Measurements from ENCODE around the gene CNDP2.

The CNDP2 gene

GRCh38 chr18:74497778-74498177 is 1.6 kb downstream of the CNDP2 start:
- peak overlapping the region; percentile 95 for H3K27ac ChIP-seq (ENCODE audit: low read depth, low read length, poor library complexity, severe bottlenecking)
- TF ChIP-seq EZH2 (IDR thresholded peaks at IDR 0.05; ENCODE audit: borderline replicate concordance, low read length): no peak
- TF ChIP-seq, protein P1, sequence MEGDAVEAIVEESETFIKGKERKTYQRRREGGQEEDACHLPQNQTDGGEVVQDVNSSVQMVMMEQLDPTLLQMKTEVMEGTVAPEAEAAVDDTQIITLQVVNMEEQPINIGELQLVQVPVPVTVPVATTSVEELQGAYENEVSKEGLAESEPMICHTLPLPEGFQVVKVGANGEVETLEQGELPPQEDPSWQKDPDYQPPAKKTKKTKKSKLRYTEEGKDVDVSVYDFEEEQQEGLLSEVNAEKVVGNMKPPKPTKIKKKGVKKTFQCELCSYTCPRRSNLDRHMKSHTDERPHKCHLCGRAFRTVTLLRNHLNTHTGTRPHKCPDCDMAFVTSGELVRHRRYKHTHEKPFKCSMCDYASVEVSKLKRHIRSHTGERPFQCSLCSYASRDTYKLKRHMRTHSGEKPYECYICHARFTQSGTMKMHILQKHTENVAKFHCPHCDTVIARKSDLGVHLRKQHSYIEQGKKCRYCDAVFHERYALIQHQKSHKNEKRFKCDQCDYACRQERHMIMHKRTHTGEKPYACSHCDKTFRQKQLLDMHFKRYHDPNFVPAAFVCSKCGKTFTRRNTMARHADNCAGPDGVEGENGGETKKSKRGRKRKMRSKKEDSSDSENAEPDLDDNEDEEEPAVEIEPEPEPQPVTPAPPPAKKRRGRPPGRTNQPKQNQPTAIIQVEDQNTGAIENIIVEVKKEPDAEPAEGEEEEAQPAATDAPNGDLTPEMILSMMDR (IDR thresholded peaks at IDR 0.05; ENCODE audit: low read length): no peak
- peak overlapping the region; percentile 87 for H3K4me3 ChIP-seq (ENCODE audit: low read depth, low read length, poor library complexity, severe bottlenecking)
- no peaks in the 10 kb centered on the region for H3K27me3 ChIP-seq (ENCODE audit: insufficient read depth, low read length)
- no peaks in the 10 kb centered on the region for H4K20me1 ChIP-seq (ENCODE audit: insufficient read depth, low read length)
- peaks cover 6% of the 10 kb centered on the region; the same call in 1 of the 2 replicates for H3K79me2 ChIP-seq (ENCODE audit: insufficient read depth, low read length)
- H3K9me2 ChIP-seq (ENCODE audit: low read depth, low read length): no peaks in the 10 kb centered on the region
- H3K4me2 ChIP-seq (ENCODE audit: low read length): peak overlapping the region; percentile 87
- H3F3A ChIP-seq (ENCODE audit: insufficient read depth, low read length): 0 out of 2 replicates have a peak, but pooled peaks cover 10% of the 10 kb centered on the region
- H2AFZ ChIP-seq (ENCODE audit: low read length): no peak overlapping the region
- peaks cover 50% of the 10 kb centered on the region for H3K4me1 ChIP-seq (ENCODE audit: insufficient read depth, low read length, severe bottlenecking)
- H3K36me3 ChIP-seq (ENCODE audit: insufficient read depth, low read length): peaks cover 19% of the 10 kb centered on the region; the same call in 1 of the 2 replicates
- H3K9ac ChIP-seq (ENCODE audit: low read length): no peak overlapping the region
- H3K9me3 ChIP-seq (ENCODE audit: low read length): no peaks in the 10 kb centered on the region

DNA sequence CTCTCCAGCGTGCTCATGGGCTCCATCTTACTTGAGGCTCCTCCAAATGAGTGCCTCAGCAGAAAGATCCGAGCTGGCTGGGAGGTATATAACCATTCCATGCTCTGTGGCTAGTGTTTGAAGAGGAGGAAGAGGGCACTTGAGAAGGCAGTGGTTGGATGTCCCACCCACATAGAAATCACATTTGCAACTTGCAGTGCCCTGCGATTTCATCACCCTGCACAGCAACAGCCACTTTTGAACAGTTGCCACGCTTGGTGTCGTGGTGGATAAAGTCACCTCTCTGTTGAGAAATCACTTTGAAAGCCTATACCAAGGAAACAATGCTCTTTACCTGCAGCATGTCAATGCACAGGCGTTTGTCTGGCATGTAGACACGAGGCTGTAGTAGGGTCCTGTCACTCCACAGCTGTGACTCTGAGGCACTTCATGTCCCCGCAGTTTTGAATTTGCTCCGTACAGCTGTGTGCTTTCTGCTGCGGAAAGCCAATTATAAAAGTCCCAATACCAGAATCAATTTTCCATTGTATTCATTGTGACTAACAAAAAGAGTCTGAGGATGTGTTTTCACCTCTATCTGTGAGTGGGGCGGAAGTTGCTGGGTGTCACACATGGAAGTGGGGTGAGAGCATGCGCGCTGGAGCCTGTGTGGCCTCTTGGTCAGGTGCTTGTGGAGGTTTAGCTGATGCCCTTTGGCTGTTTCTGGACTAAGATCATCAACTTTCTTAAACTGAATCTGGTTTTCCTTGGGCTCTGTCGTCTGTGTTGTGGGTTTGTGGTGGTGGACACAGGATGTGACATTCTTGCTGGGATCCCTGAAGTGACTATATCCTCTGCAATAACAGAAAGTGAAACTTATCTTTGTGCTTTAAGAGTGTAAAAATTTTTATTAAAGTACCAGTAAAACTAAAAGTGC is 2.8 kb downstream of the CNDP2 start:
- H3K27me3 ChIP-seq (ENCODE audit: insufficient read depth, low read length): no peaks in the 10 kb centered on the region
- 0 out of 2 replicates have a peak, but pooled peaks cover 9% of the 10 kb centered on the region for H3F3A ChIP-seq (ENCODE audit: insufficient read depth, low read length)
- H3K4me2 ChIP-seq (ENCODE audit: low read length): peak overlapping the region; percentile 87
- no peaks in the 10 kb centered on the region for H3K9me2 ChIP-seq (ENCODE audit: low read depth, low read length)
- TF ChIP-seq, protein P1 (IDR thresholded peaks at IDR 0.05; ENCODE audit: low read length): no peak
- no peak for TF ChIP-seq EZH2 (IDR thresholded peaks at IDR 0.05; ENCODE audit: borderline replicate concordance, low read length)
- H3K4me1 ChIP-seq (ENCODE audit: insufficient read depth, low read length, severe bottlenecking): peaks cover 50% of the 10 kb centered on the region
- H3K27ac ChIP-seq (ENCODE audit: low read depth, low read length, poor library complexity, severe bottlenecking): peak overlapping the region; percentile 95
- peaks cover 6% of the 10 kb centered on the region; the same call in 1 of the 2 replicates for H3K79me2 ChIP-seq (ENCODE audit: insufficient read depth, low read length)
- H3K9me3 ChIP-seq (ENCODE audit: low read length): no peaks in the 10 kb centered on the region
- H3K4me3 ChIP-seq (ENCODE audit: low read depth, low read length, poor library complexity, severe bottlenecking): peak overlapping the region; percentile 87
- H2AFZ ChIP-seq (ENCODE audit: low read length): peak overlapping the region; percentile 35; the same call in 1 of the 2 replicates
- peaks cover 28% of the 10 kb centered on the region; the same call in 1 of the 2 replicates for H3K36me3 ChIP-seq (ENCODE audit: insufficient read depth, low read length)
- no peaks in the 10 kb centered on the region for H4K20me1 ChIP-seq (ENCODE audit: insufficient read depth, low read length)
- H3K9ac ChIP-seq (ENCODE audit: low read length): peak overlapping the region; percentile 67

DNA sequence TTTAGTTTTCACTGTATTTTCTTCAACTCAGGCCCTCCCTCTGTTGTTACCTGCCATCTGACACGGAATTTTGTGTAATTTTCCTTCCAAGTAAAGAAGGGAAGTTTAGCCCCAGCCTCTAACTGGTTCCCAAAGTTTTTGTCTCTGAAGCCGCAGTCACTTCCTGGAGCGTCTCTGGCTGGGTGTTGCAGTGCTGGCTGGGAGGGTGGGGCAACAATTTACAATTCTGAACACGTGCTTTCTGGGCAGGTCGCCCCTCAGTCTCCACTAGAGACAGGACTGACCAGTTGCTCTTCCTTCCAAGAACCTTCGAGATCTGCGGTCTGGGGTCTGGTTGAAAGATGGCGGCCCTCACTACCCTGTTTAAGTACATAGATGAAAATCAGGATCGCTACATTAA is 3.5 kb downstream of the CNDP2 start:
- peaks cover 50% of the 10 kb centered on the region for H3K4me1 ChIP-seq (ENCODE audit: insufficient read depth, low read length, severe bottlenecking)
- peak overlapping the region; percentile 67 for H3K9ac ChIP-seq (ENCODE audit: low read length)
- peak overlapping the region; percentile 87 for H3K4me2 ChIP-seq (ENCODE audit: low read length)
- H4K20me1 ChIP-seq (ENCODE audit: insufficient read depth, low read length): no peaks in the 10 kb centered on the region
- peak overlapping the region; percentile 95 for H3K27ac ChIP-seq (ENCODE audit: low read depth, low read length, poor library complexity, severe bottlenecking)
- no peaks in the 10 kb centered on the region for H3K27me3 ChIP-seq (ENCODE audit: insufficient read depth, low read length)
- no peak for TF ChIP-seq EZH2 (IDR thresholded peaks at IDR 0.05; ENCODE audit: borderline replicate concordance, low read length)
- no peaks in the 10 kb centered on the region for H3K9me2 ChIP-seq (ENCODE audit: low read depth, low read length)
- H3K9me3 ChIP-seq (ENCODE audit: low read length): no peaks in the 10 kb centered on the region
- H3K4me3 ChIP-seq (ENCODE audit: low read depth, low read length, poor library complexity, severe bottlenecking): peak overlapping the region; percentile 87
- H3K79me2 ChIP-seq (ENCODE audit: insufficient read depth, low read length): peaks cover 6% of the 10 kb centered on the region; the same call in 1 of the 2 replicates
- no peak overlapping the region for H2AFZ ChIP-seq (ENCODE audit: low read length)
- 0 out of 2 replicates have a peak, but pooled peaks cover 5% of the 10 kb centered on the region for H3F3A ChIP-seq (ENCODE audit: insufficient read depth, low read length)
- peaks cover 34% of the 10 kb centered on the region; the same call in 1 of the 2 replicates for H3K36me3 ChIP-seq (ENCODE audit: insufficient read depth, low read length)

Data from OCI-LY1 (cell line).